SK-N-SH treated with all-trans-retinoic acid at 6 μM for 48 hours (cell line): ENCODE measurements around the gene CASZ1.

Experiments used
- PATZ1 ChIP-seq: fragments of 250-450 bp; sonication (Bioruptor Pico); IDR thresholded peaks from 2 replicates; pipeline ENCODE4 v1.8.0; 2020; ENCODE audit warnings: mild to moderate bottlenecking, moderate library complexity, borderline replicate concordance
- ZC3H10 ChIP-seq: fragments of 250-450 bp; sonication (Bioruptor Pico); IDR thresholded peaks from 2 replicates; pipeline ENCODE4 v1.5.1; 2021; ENCODE audit warnings: mild to moderate bottlenecking, moderate library complexity
- ZFP3 ChIP-seq: fragments of 250-450 bp; sonication (Bioruptor Pico); IDR thresholded peaks from 2 replicates; pipeline ENCODE4 v1.5.0; 2020; ENCODE audit warnings: mild to moderate bottlenecking, moderate library complexity
- ZNF8 ChIP-seq: fragments of 450-650 bp; formaldehyde crosslinking; IDR thresholded peaks from 2 replicates; pipeline ENCODE4 v1.5.0; 2020; ENCODE audit warnings: mild to moderate bottlenecking, moderate library complexity

GRCh38 chr1:10676963-10677362, 119.5 kb downstream of the CASZ1 start:
- TF ChIP-seq PATZ1 (CRISPR knock-in tag) (no peak), ZFP3 (CRISPR knock-in tag) (no peak), ZNF8 (no peak), ZC3H10 (CRISPR knock-in tag) (no peak)
